Chondrocyte (in vitro differentiated cells): ENCODE measurements around the gene RASSF3. TPM values are rescaled to one million over a fixed set of nuclear protein-coding genes. Genes with fewer than 3 reads are reported as not detected.
A peak's percentile ranks its signal among the peaks of the same experiment; 100 is the strongest.

ENCODE experiments used
- DNase-seq: peaks from one replicate; pipeline ENCODE4 v3.0.0; 2021; ENCODE audit warnings: mixed read lengths, low spot score
- H3K27ac Mint-ChIP-seq: one replicate; pipeline ENCODE4 v1.8.0; 2021; ENCODE audit warnings: mild to moderate bottlenecking, moderate library complexity, mixed read lengths; ENCODE audit not compliant: unreplicated experiment
- H3K27me3 Mint-ChIP-seq: 2 replicates; pipeline ENCODE4 v1.8.0; 2021; ENCODE audit warnings: low read depth, mixed read lengths
- H3K36me3 Mint-ChIP-seq: 2 replicates; pipeline ENCODE4 v1.8.0; 2021; ENCODE audit warnings: low read depth, mixed read lengths
- H3K4me1 Mint-ChIP-seq: 2 replicates; pipeline ENCODE4 v1.8.0; 2021; ENCODE audit warnings: low read depth, mild to moderate bottlenecking, mixed read lengths
- H3K4me3 Mint-ChIP-seq: one replicate; pipeline ENCODE4 v1.8.0; 2021; ENCODE audit warnings: mild to moderate bottlenecking, moderate library complexity, mixed read lengths; ENCODE audit not compliant: unreplicated experiment
- H3K9me3 Mint-ChIP-seq: 2 replicates; pipeline ENCODE4 v1.8.0; 2021; ENCODE audit warnings: low read depth, mixed read lengths
- long read RNA-seq: library from polyadenylated mRNA; stranded (forward); transcript quantifications from one replicate; pipeline ENCODE4 v2.0.0, GENCODE V29; 2021
- total RNA-seq: library from RNA; stranded (reverse); gene quantifications from 3 replicates; pipeline ENCODE4 v1.2.1, GENCODE V29; 2021
- TF ChIP-seq, protein P1 (sequence below): fragments of 200-600 bp; sonication (generic); IDR thresholded peaks from 2 replicates; pipeline ENCODE4 v1.5.0; 2021; ENCODE audit warnings: antibody characterized with exemption, mild to moderate bottlenecking, moderate library complexity

The RASSF3 gene, protein sequence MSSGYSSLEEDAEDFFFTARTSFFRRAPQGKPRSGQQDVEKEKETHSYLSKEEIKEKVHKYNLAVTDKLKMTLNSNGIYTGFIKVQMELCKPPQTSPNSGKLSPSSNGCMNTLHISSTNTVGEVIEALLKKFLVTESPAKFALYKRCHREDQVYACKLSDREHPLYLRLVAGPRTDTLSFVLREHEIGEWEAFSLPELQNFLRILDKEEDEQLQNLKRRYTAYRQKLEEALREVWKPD
- total RNA-seq: 30.9 to 51.1 TPM (median 47.9 TPM) in 3 replicates
- long read RNA-seq, transcript RASSF3-204 (5 exons, 3,492 nt): major isoform, 25 of 28 reads
- long read RNA-seq, partial matches to known transcripts: 1 of 28 reads
- long read RNA-seq, other reads (novel, unspliced or antisense): 2 of 28 reads

DNA sequence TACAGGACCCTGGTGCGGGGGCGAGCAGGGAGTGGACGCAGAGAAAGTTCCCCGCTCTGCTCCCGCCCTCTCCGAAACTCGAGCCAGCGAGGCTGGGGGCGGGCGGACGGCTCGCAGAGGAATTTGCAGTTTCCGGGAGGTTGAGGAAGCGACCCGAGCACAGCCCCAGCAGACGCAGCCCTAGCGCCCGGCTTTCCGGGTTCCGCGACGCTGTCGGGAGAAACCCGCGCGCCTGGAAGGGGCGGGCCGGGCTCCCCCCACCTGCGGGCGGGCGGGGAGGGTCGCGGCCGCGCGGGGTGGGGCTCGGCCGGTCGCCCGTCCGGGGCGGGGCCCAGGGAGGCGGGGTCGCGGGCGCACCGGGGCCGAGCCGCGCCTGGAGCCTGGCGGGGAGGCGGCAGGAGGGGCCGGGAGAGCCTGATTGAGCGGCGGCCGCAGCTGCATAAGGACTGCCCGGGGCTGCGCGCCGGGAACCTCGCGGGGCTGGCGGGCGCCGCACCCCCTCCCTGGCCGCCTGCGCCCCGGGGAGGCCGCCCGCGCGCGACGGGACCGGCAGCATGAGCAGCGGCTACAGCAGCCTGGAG, at the start of gene RASSF3:
Gene RASSF3, plus strand, starts transcription at position 417 of the 581 bp plus-strand sequence. Its CDS starts 138 bp downstream, at position 555.
- TF ChIP-seq, protein P1, sequence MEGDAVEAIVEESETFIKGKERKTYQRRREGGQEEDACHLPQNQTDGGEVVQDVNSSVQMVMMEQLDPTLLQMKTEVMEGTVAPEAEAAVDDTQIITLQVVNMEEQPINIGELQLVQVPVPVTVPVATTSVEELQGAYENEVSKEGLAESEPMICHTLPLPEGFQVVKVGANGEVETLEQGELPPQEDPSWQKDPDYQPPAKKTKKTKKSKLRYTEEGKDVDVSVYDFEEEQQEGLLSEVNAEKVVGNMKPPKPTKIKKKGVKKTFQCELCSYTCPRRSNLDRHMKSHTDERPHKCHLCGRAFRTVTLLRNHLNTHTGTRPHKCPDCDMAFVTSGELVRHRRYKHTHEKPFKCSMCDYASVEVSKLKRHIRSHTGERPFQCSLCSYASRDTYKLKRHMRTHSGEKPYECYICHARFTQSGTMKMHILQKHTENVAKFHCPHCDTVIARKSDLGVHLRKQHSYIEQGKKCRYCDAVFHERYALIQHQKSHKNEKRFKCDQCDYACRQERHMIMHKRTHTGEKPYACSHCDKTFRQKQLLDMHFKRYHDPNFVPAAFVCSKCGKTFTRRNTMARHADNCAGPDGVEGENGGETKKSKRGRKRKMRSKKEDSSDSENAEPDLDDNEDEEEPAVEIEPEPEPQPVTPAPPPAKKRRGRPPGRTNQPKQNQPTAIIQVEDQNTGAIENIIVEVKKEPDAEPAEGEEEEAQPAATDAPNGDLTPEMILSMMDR: no peak
- Mint-ChIP-seq H3K4me1 (peaks cover 42% of the 10 kb centered on the region), H3K9me3 (no peaks in the 10 kb centered on the region), H3K27ac (peak within 1 kb of the TSS; percentile 93), H3K27me3 (no peaks in the 10 kb centered on the region), H3K36me3 (no peaks in the 10 kb centered on the region), H3K4me3 (peak within 1 kb of the TSS; percentile 90)
- no peak for DNase-seq

DNA sequence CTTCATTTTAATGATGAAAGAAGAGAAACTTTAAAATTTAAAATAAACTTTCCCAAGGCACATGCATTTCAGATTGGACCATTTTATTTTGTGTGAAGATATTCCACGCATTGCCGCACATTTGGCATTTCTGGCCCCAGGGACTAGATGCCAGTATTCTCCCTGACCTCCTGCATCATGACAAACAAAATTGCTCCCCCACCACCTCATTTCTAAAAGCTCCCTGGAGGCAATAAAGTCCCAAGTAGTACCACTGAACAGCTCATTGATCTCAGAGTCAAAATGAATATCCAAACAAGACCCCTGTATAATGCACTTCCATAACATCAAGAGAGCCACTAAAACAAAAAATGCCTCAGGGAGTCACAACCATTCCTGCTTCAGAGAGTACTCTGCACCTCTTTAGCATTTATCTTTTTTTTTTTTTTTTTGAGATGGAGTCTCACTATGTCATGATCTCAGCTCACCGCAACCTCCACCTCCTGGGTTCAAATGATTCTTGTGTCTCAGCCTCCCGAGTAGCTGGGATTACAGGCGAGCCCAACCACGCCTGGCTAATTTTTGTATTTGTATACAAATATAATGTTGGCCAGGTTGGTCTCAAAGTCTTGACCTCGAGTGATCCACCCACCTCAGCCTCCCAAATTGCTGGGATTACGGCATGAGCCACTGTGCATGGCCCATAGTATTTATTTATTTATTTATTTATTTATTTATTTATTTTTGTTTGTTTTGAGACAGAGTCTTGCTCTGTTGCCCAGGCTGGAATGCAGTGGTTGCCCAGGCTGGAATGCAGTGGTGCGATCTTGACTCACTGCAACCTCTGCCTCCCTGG, 48.8 kb upstream of the RASSF3 start:
- Mint-ChIP-seq H3K4me3 (no peak overlapping the region), H3K27me3 (no peaks in the 10 kb centered on the region), H3K9me3 (no peaks in the 10 kb centered on the region), H3K27ac (peak overlapping the region; percentile 70), H3K36me3 (no peaks in the 10 kb centered on the region), H3K4me1 (peaks cover 24% of the 10 kb centered on the region)
- TF ChIP-seq, protein P1: no peak
- DNase-seq: no peak

DNA sequence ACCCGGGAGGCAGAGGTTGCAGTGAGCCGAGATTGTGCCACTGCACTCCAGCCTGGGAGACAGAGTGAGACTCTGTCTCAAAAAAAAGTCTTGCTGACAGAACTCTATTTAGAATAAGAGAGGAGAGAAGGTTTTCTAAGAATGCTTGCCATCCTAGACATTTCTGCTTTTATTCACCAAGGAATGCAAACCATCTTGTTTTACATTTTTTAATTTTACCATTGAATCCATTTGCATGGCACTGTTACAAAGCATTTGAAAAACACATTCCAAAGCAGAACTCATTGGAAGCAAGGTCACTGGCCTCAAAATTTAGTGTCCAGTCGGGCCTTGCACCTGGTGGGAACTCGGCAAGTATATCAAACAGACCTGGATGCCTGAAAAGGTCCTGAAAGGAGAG, 44.2 kb upstream of the RASSF3 start:
- H3K36me3 Mint-ChIP-seq: no peaks in the 10 kb centered on the region
- H3K27me3 Mint-ChIP-seq: no peaks in the 10 kb centered on the region
- peaks cover 35% of the 10 kb centered on the region for H3K4me1 Mint-ChIP-seq
- no peak for DNase-seq
- no peak overlapping the region for H3K4me3 Mint-ChIP-seq
- TF ChIP-seq, protein P1: no peak
- no peaks in the 10 kb centered on the region for H3K9me3 Mint-ChIP-seq
- peak overlapping the region; percentile 81 for H3K27ac Mint-ChIP-seq

DNA sequence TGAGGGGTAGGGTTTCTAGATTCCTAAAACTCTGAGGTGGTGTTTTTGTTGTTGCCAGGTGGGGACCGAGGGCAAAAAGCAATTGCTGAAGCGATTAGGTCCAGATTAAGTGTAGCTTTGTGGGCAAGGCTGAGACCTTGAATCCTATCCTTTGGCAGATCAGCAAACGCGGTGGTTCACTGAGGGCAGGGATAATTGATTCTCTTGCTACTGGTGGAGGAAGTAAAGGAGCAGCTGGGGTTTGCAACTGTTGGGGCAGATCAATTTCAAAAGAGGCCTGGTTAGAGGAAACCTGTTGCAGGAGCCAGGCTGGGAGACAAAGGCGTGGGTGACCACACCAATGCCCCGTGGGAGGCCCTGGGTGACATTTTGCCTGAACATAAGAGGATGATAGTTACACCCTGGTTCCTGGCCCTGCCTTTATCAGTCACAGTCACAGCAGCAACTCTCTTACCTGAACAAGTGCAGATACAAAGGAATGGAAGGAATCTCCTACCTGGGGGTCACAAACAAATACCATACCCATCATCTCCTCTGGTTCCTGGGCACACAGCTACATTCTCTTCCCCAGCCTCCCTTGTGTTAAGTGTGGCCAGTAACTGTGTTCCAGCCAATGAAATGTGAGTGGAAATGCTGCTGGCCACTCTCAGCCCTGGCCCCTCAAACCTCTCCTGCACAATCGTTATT, 43.3 kb upstream of the RASSF3 start:
- no peaks in the 10 kb centered on the region for H3K36me3 Mint-ChIP-seq
- no peak overlapping the region for H3K4me3 Mint-ChIP-seq
- H3K27me3 Mint-ChIP-seq: no peaks in the 10 kb centered on the region
- H3K9me3 Mint-ChIP-seq: no peaks in the 10 kb centered on the region
- H3K27ac Mint-ChIP-seq: no peak overlapping the region
- H3K4me1 Mint-ChIP-seq: peaks cover 30% of the 10 kb centered on the region
- TF ChIP-seq, protein P1: no peak
- DNase-seq: no peak
